Ovary (tissue), 9 donors: ENCODE results near the gene DIAPH1. TPM values are rescaled to one million over a fixed set of nuclear protein-coding genes. Genes with fewer than 3 reads are reported as not detected.

Experiments used
- DNase-seq, 5 donors: peaks; one replicate each; pipeline ENCODE4 v3.0.0-alpha.2; 2019 to 2020
- H3K27ac ChIP-seq, 2 donors: fragments of 200-600 bp; one replicate each; pipeline versions ENCODE4 v1.5.1 to v1.8.0; 2019 to 2022
- H3K27me3 ChIP-seq: fragments of 200-600 bp; one replicate; pipeline ENCODE4 v1.8.0; 2022
- H3K36me3 ChIP-seq: fragments of 200-600 bp; sonication (generic); one replicate; pipeline ENCODE4 v1.5.1; 2019
- H3K4me1 ChIP-seq: one replicate; pipeline ENCODE4 v1.8.1; 2013; ENCODE audit warnings: mild to moderate bottlenecking, moderate library complexity; ENCODE audit not compliant: insufficient read depth
- H3K4me3 ChIP-seq: fragments of 200-600 bp; sonication (generic); one replicate; pipeline ENCODE4 v1.5.1; 2017
- H3K9me3 ChIP-seq, 2 donors: fragments of 200-600 bp in 1 of 2; sonication (generic) in 1 of 2; one replicate each; pipeline versions ENCODE4 v1.5.1 to v1.8.1; 2013 to 2019; ENCODE audit warnings: mild to moderate bottlenecking in 1 of 2, moderate library complexity in 1 of 2
- CTCF ChIP-seq, 3 donors: fragments of 450-650 bp in 2 of 3; fragments of 200-600 bp in 1 of 3; IDR thresholded peaks; one replicate each; pipeline versions ENCODE4 v1.5.1 to v1.8.0; 2016 to 2022; ENCODE audit warnings: antibody characterized with exemption in 3 of 3, mild to moderate bottlenecking in 1 of 3
- EP300 ChIP-seq: sonication (generic); formaldehyde crosslinking; IDR thresholded peaks from one replicate; pipeline ENCODE4 v1.6.1; 2017; ENCODE audit warnings: antibody characterized with exemption
- POLR2A ChIP-seq: fragments of 450-650 bp; IDR thresholded peaks from one replicate; pipeline ENCODE4 v1.6.1; 2017; ENCODE audit warnings: antibody characterized with exemption, mild to moderate bottlenecking, moderate library complexity
- WGBS, 3 donors: extraction: QIAGEN DNeasy Blood & Tissue Kit in 1 of 3; methylation state at CpG; one replicate each; pipeline versions ENCODE4 v1.1.5 to v1.1.7; 2013 to 2017; 5-methylcytosine and 5-hydroxymethylcytosine counted together
- intact Hi-C, 4 donors: fragments of 100-400 bp; cut with DNase I; formaldehyde crosslinking; loops; one replicate each; pipeline versions ENCODE4 v1.11.0 to v1.15.1; 2022 to 2023
- polyA plus RNA-seq, 2 donors: library from polyadenylated mRNA; stranded (reverse); fragments of 200-250 nt in 1 of 2; fragments of 350-450 nt in 1 of 2; fragmentation: Illumina TruSeq in 1 of 2; extraction: RNeasy Lipid Tissue Mini Kit (QIAGEN cat#74804) in 1 of 2; gene quantifications; one replicate each; pipeline ENCODE4 v1.2.3, GENCODE V29; 2013 to 2014
- total RNA-seq, 7 donors: library from RNA; depleted of rRNA in 2 of 7; stranded (reverse); fragments of >200 nt in 2 of 7; fragmentation: NEBNext Ultra II Directional in 3 of 7; extraction: Animal tissue kit (Norgen Biotek cat#: 25700) in 3 of 7; gene quantifications; one replicate each; pipeline versions ENCODE4 v1.1.0 to v1.2.4, GENCODE V29; 2016 to 2023
- donor health status: DM: no; HTN: no; CAD: no; lungs with moderate emphysema.
- donor health status: DM: no; HTN: no; CAD: no.
- donor health status: Bipolar disorder and iron deficiency.
- donor health status: DM: yes; HTN: yes; CAD: no.
- donor health status: DM: no; HTN: no; CAD: no.
- donor health status: DM: yes; HTN: yes; CAD: no.

The DIAPH1 gene
- total and polyA plus RNA-seq, 9 donors: 21.2 to 51.0 (median 44.0) TPM

- no peak for TF ChIP-seq POLR2A
- TF ChIP-seq EP300: no peak
- TF ChIP-seq CTCF (IDR thresholded peaks at IDR 0.05): no peak
- intact Hi-C loops: no loop called here
- 64 to 85% (median 83%) methylated on average over 2 of the region's 2 CpGs for WGBS, 3 donors
Observed at GRCh38 chr5:141574122-141574510, 44.7 kb downstream of the DIAPH1 start.

GRCh38 chr5:141573489-141574121, 45.2 kb downstream of the DIAPH1 start:
- intact Hi-C loops: no loop called here
- no peaks in the 10 kb centered on the region for H3K36me3 ChIP-seq
- no peak for TF ChIP-seq POLR2A
- no peak for TF ChIP-seq CTCF (IDR thresholded peaks at IDR 0.05)
- no peak for TF ChIP-seq EP300
- no peak overlapping the region for H3K27ac ChIP-seq
- H3K4me1 ChIP-seq: no peaks in the 10 kb centered on the region
- DNase-seq: no peak
- no peaks in the 10 kb centered on the region for H3K27me3 ChIP-seq
- no peak overlapping the region for H3K4me3 ChIP-seq
- WGBS, 3 donors: 47 to 59% (median 50%) methylated on average over 4 of the region's 4 CpGs
- H3K9me3 ChIP-seq: no peaks in the 10 kb centered on the region

More at GRCh38 chr5:141574122-141574510, 44.7 kb downstream of the DIAPH1 start:
- H3K4me3 ChIP-seq: no peak overlapping the region
- H3K36me3 ChIP-seq: no peaks in the 10 kb centered on the region
- H3K9me3 ChIP-seq: no peaks in the 10 kb centered on the region
- H3K27ac ChIP-seq: no peak overlapping the region
- no peaks in the 10 kb centered on the region for H3K4me1 ChIP-seq
- no peak for DNase-seq
- H3K27me3 ChIP-seq: no peaks in the 10 kb centered on the region

GRCh38 chr5:141570655-141571054, 48.1 kb downstream of the DIAPH1 start:
- Histone ChIP-seq H3K4me3 (no peak overlapping the region), H3K27ac (no peak overlapping the region), H3K9me3 (no peaks in the 10 kb centered on the region), H3K36me3 (no peaks in the 10 kb centered on the region), H3K27me3 (no peaks in the 10 kb centered on the region), H3K4me1 (no peaks in the 10 kb centered on the region)
- TF ChIP-seq EP300: no peak
- TF ChIP-seq CTCF (IDR thresholded peaks at IDR 0.05): no peak
- TF ChIP-seq POLR2A: no peak
- intact Hi-C loops: no loop called here
- DNase-seq: no peak

- TF ChIP-seq EP300: no peak
- peak; percentile 41 to 87 (median 62) for TF ChIP-seq CTCF (IDR thresholded peaks at IDR 0.05)
- Histone ChIP-seq H3K27ac (no peak overlapping the region), H3K36me3 (no peaks in the 10 kb centered on the region), H3K27me3 (no peaks in the 10 kb centered on the region), H3K4me1 (no peaks in the 10 kb centered on the region), H3K4me3 (no peak overlapping the region), H3K9me3 (no peaks in the 10 kb centered on the region)
- intact Hi-C loops: loop anchor here in 2 of 4 donors (10.0 kb wide), 2 partner anchors 323 to 393 kb away; partner anchors contain the start of genes PCDHB15 (in 1 of the 2), PCDHB7 (in 1 of the 2) and PCDHB8 (in 1 of the 2)
- WGBS, 3 donors: 27 to 35% (median 31%) methylated on average over 2 of the region's 2 CpGs
- DNase-seq: no peak
Observed at GRCh38 chr5:141567513-141568117, 51.2 kb downstream of the DIAPH1 start.
